HG03196 (cell line): ENCODE results near the gene IGHMBP2.

Experiments used
- ATAC-seq: cut with Tn5 transposase; IDR thresholded peaks from one replicate; pipeline ENCODE4 v1.9.1; 2021; ENCODE audit not compliant: unreplicated experiment

The IGHMBP2 gene

GRCh38 chr11:68927280-68928135, 23.8 kb downstream of the IGHMBP2 start:
- no peak for ATAC-seq

GRCh38 chr11:68928136-68928880, 24.6 kb downstream of the IGHMBP2 start:
- no peak for ATAC-seq

- ATAC-seq: no peak
These were observed 25.4 kb downstream of the IGHMBP2 start for GRCh38 chr11:68929135-68929534.

- no peak for ATAC-seq
These were observed 26.2 kb downstream of the IGHMBP2 start for GRCh38 chr11:68929706-68930570.

- ATAC-seq: no peak
These were observed 27.5 kb downstream of the IGHMBP2 start for GRCh38 chr11:68930991-68931855.

- ATAC-seq: no peak
These were observed 28.2 kb downstream of the IGHMBP2 start for GRCh38 chr11:68931911-68932310.

GRCh38 chr11:68932358-68932757, 28.7 kb downstream of the IGHMBP2 start:
- no peak for ATAC-seq

- no peak for ATAC-seq
These were observed 29.4 kb downstream of the IGHMBP2 start for GRCh38 chr11:68932933-68933577.

GRCh38 chr11:68933605-68934320, 30.1 kb downstream of the IGHMBP2 start:
- no peak for ATAC-seq

GRCh38 chr11:68934321-68934645, 30.6 kb downstream of the IGHMBP2 start:
- ATAC-seq: no peak

GRCh38 chr11:68934666-68935065, 31.0 kb downstream of the IGHMBP2 start:
- no peak for ATAC-seq

GRCh38 chr11:68935066-68935465, 31.4 kb downstream of the IGHMBP2 start:
- ATAC-seq: no peak

GRCh38 chr11:68935516-68936357, 32.0 kb downstream of the IGHMBP2 start:
- no peak for ATAC-seq

- ATAC-seq: no peak
These were observed 32.6 kb downstream of the IGHMBP2 start for GRCh38 chr11:68936358-68936636.

- no peak for ATAC-seq
These were observed 33.3 kb downstream of the IGHMBP2 start for GRCh38 chr11:68936676-68937620.

- ATAC-seq: no peak
These were observed 34.4 kb downstream of the IGHMBP2 start for GRCh38 chr11:68938088-68938487.

- no peak for ATAC-seq
These were observed 35.3 kb downstream of the IGHMBP2 start for GRCh38 chr11:68938816-68939582.
